ENCODE results near the gene ZNF768.

GRCh38 chr16:30481381-30481780, 45.0 kb downstream of the ZNF768 start:
- TF ChIP-seq CTCF (IDR thresholded peaks at IDR 0.05) = no peak
- no peak for TF ChIP-seq EZH2phosphoT487 (IDR thresholded peaks at IDR 0.05)
- TF ChIP-seq EZH2 (IDR thresholded peaks at IDR 0.05) = no peak

Data from neural progenitor cell (in vitro differentiated cells).